Medulla oblongata (tissue), 1 donor: ENCODE data around the gene SPSB2.
A peak's percentile ranks its signal among the peaks of the same experiment; 100 is the strongest.
"Not testable (repeated sequence)": the region's sequence is repeated elsewhere in the genome, so short reads cannot be mapped to it uniquely, and the experiment has no call there.

ENCODE experiments used
- DNase-seq: peaks from one replicate; pipeline ENCODE4 v3.0.0-alpha.2; 2015; ENCODE audit errors: extremely low spot score

The SPSB2 gene

DNA sequence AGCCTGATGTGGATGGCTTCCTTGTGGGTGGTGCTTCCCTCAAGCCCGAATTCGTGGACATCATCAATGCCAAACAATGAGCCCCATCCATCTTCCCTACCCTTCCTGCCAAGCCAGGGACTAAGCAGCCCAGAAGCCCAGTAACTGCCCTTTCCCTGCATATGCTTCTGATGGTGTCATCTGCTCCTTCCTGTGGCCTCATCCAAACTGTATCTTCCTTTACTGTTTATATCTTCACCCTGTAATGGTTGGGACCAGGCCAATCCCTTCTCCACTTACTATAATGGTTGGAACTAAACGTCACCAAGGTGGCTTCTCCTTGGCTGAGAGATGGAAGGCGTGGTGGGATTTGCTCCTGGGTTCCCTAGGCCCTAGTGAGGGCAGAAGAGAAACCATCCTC, 2.8 kb downstream of the SPSB2 start:
- not testable (repeated sequence) for DNase-seq

DNA sequence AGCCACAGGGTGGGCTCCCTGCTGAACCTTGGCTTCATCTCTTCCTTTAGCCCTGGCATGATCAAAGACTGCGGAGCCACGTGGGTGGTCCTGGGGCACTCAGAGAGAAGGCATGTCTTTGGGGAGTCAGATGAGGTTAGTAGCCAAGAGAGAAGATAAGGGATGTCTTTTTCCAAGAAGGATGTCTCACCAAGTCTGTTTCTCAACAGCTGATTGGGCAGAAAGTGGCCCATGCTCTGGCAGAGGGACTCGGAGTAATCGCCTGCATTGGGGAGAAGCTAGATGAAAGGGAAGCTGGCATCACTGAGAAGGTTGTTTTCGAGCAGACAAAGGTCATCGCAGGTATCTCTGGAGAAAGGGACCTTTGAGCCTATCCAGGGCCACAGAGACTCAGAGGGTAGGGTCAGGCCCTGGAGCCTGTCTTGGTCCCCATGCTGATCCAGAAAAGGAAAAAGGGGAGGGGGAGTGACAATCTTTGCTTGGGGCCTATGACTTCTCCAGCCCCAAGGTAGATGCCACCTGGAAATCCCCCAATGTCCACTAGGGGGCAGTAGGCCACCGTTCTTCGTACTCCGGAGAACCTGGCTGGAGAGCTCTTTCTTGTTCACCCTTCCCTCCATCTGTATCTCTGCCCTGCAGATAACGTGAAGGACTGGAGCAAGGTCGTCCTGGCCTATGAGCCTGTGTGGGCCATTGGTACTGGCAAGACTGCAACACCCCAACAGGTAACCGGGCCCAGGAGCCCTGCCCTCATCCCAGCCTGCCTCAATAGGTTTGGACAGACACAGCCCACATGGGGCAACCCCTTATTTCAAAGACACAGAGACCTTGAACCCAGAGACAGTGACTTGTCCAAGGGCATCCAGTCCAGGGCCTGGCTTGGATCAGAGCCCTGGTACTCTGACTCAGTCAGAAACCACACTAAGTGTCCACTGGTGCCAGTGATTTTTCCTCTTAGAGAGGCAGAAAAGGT, 3.8 kb downstream of the SPSB2 start:
- DNase-seq: peak; percentile 91

DNA sequence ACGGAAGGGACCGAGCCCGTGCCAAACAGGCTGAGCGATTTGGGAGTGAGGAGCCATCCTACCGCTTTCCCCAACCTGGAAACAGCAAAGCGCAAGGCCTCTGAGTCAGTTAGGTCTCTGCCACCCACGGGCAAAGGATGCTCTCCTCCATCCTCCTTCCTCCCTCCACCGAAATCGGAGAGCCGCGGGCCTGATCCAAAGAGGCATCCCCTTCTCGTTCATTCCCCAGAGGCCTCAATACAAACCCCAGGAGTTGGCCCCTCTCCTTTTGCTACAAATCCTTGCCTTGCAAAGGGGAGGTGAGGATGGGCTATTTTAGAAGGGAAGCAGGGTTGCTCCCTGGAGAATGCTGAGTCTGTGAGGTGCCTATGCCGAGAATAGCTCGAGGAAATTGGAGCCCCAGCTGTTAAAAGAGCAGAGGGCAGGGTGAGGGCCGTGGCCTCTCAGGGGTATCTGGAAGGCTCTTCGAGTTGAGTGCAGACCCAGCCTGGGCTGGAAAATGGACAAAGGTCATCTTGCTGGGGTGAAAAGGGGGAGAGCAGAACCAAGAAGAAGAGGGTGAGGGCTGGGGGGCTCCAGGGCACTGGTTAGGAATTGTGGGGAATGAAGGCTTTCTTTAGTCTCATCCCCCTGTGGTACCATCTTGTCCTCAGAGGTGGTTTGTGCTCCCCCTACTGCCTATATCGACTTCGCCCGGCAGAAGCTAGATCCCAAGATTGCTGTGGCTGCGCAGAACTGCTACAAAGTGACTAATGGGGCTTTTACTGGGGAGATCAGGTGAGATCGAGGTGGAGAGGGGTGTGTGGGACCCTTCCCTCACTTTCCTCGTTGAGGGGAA, 4.7 kb downstream of the SPSB2 start:
- DNase-seq: no peak

- peak; percentile 84 for DNase-seq
Measured at GRCh38 chr12:6867413-6868210, 5.5 kb downstream of the SPSB2 start, which contains the start of gene TPI1. Gene TPI1, plus strand, starts transcription at chr12:6867531. Its CDS starts 36 bp downstream, at chr12:6867567.

DNA sequence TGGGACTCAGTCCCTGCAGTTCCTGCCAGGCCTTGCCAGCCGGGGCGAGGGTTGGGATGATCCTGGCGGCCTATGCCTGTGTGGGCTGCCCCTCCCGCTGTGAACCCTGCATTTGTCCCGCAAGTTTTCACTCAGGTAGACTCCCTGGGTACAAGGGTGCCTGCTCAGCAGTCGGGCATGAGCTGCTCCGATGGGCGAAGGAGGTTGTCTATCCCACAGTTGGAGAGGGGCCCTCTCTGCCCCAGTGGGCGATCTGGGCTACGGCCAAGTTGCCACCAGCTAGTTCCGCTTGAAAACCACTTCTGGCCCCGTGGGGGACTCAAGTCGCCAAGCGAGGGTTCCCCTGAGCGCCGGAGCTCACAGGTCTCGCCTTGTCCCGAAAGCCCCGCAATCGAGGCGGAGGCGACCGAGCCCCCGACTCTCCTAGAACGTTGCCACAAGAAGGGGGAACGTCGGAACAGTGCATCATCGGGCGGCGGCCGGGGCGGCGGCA, 6.1 kb downstream of the SPSB2 start:
- peak; percentile 54 for DNase-seq

GRCh38 chr12:6866163-6866919, 6.8 kb downstream of the SPSB2 start:
- DNase-seq: no peak

DNA sequence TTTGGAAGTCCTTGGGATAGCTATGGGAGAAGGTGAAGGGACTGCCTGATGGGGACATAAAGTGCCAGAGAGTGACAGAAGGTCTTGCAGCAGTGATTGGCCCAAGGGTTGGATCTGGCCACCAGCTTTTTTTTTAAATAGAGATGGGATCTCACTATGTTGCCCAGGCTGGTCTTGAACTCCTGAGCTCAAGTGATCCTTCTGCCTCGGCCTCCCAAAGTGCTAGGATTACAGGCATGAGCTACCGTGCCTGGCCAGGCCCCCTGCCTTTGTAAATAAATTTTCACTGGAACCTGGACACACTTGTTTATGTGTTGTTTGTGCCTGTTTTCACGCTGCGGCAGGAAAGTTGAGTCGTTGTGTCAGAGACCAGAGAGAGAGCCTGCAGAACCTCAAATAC, 7.8 kb downstream of the SPSB2 start:
- not testable (repeated sequence) for DNase-seq

- DNase-seq: no peak
Measured at GRCh38 chr12:6863586-6864321, 9.3 kb downstream of the SPSB2 start.

DNA sequence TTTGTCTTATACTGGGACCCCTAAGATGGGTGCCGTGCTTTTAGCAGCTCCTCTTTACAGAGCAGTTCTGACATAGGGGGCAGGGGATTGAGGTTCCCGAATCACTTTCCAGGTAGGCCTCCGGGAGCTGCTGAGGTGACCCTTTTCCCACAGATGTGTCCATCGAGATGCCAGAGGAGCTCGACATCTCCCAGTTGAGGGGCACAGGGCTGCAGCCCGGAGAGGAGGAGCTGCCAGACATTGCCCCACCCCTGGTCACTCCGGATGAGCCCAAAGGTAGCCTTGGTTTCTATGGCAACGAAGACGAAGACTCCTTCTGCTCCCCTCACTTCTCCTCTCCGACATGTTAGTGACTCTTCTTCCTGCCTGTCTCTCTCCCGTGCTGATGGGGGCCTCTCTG, 10.1 kb downstream of the SPSB2 start:
- no peak for DNase-seq

- no peak for DNase-seq
Measured at GRCh38 chr12:6861391-6861790, 11.7 kb downstream of the SPSB2 start.

DNA sequence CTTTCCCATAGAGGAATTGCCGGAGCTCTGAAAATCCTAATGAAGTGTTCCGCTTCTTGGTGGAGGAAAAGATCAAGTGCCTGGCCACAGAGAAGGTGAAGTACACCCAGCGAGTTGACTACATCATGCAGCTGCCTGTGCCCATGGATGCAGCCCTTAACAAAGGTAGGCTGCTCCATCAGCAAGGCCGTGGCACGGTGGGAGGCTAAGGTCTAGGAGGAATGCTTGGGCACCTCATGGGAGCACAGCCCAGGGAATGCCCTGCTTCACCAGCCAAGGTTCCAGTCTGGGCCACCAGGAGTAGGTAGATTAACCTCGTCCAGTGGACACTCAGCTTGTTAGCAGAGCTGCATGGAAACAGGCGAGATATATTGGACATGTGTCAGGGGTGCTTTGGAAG, 12.2 kb downstream of the SPSB2 start:
- no peak for DNase-seq

DNA sequence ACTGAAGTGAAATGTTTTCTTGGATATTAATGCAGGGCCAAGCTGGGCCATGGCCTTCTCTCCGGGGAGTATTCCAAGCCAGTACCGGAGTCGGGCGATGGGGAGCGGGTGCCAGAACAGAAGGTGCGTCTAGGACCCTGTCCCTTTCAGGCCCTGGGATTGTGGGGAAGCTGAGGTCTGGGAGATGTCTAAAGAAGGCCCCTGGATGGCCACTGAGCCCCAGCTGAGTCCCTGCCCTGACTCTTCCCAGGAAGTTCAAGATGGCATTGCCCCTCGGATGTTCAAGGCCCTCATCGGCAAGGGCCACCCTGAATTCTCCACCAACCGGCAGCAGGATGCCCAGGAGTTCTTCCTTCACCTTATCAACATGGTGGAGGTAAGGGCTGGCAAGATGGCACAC, 13.0 kb downstream of the SPSB2 start:
- DNase-seq: no peak

DNA sequence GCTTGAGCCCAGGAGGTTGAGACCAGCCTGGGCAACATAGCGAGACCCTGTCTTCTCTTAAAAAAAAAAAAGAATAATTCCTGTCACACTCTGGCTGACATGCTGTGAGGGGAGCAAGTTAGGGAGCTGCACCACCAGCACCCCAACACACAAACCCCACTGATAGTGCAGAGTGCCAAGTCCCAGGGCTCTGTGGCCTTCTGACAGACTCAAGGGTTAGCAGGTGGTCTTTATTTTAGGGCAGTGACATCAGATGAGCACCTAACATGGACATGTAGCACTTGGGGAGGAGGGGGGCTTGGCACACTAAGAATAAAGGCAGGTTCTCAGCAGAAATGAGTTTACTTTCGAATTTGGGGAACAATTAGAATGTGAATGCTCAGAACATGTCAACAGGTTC, 14.3 kb downstream of the SPSB2 start:
- DNase-seq: no peak

DNA sequence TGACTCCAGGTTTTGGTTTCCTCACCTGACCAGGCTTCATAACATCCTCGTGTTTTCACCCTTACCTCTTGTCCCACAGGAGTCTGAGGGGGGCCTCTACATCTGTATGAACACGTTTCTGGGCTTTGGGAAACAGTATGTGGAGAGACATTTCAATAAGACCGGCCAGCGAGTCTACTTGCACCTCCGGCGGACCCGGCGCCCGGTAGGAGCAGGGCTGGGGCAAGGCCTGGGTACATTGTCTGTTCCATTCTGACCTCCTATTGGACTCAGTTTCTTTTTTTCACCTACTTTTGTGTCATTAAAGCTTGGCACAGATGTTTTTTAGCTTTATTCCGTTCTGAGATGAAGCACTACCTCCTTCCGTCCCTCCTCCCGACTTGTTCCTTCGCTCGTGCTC, 17.8 kb downstream of the SPSB2 start:
- DNase-seq: no peak

DNA sequence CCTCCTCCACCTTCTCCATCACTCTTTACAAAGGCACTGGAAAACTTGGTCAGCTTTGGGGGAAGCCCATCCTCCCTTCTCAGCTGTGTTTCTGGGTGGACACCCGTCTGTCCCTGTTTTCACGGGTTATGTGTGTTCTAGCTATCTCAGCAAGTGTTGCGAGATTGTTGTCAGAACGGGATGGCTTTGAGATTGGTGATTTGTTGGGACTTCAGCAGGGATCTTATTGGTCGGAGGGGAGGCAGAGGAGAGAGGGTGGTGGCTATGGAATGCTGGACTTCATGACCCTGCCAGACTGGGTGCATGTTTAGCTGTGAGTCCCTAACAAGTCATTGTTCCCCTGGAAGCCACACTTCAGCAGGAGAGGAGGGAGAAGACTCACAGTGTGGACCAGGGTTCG, 19.1 kb downstream of the SPSB2 start:
- DNase-seq: no peak

DNA sequence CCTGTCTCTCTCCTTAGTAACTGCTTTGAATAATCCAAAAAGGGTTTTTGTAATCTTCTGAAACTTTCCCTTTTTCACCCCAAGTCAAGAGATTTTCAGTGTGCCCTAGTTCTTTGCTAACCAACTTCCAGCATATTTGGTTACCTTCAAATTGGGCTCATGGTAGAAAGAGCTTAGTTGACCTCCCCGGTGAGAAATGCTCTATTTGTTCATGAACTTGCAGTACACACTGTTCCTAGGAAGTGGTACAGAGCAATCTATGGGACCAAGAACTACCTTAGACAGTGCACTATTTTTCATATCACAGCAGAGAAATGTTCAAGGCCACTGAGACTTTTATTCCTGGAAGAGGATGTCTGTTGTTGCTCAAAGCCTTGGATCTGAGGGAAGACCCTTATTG, 19.5 kb downstream of the SPSB2 start:
- DNase-seq: no peak

DNA sequence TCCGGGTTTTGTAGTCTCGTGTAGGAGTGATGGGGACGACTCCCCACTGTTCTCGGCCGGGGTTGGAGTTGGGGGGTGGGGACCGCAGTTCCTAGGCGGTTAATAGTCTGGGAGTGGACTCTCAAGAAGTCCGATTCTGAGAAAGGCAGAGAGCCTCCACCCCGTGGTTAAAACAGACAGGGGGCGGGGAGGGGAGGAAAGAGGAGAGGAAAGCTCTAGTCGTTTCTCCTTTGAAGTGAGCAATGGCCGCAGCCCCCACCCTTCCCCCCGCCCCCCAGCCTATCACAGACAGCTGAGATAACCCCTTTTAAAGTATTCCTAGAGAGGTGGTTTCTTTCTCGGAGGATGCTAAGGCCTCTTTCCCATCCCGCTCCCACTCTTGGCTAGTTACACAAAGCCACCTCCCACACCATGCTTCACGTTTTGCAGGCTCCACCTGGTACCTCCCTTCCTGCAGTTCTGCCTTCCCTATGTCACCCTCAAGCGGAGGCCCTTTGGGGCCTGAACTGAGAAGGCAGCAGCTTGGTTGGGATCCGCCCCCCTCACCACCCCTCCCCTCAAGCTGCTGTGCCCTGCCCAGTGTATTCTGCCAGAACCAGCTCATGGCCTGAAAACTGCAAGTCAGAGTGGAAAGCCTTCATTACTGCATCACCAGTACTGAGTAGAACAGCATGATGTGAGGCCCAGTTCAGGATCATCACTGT, 20.3 kb downstream of the SPSB2 start:
- peak; percentile 67 for DNase-seq

DNA sequence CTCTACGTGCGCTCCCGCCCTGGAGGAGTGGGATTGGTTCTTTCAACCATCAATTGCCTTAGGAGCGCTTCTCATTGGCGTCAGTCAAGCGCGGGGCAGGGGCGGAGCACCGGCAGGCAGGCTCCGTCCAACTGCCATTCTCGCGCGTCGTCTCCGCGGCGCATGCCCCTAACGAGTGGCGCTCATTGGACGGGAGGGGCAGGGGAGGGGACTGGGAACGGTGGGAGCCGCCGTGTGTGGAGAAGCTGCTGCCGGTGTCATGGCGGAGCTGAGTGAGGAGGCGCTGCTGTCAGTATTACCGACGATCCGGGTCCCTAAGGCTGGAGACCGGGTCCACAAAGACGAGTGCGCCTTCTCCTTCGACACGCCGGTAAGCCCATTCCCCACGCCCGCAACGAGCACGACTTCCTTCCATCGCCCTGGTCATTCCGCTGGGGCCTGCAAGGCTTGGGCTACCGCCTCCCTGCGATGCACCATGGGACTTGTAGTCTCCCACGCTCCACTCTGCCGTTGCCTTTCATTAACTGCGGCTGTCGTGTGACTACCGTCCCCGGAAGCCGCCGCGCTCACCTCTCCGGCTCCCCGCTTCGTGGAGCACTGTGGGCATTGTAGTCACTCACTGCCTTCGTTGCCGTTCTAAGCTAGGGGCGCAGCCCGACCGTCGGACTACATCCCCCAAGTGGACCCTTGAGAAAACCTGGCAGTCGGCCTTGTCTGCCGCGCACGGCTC, 21.0 kb downstream of the SPSB2 start, which contains the start of gene USP5:
Gene USP5, plus strand, starts transcription at position 230 of the 730 bp plus-strand sequence. Its CDS starts 30 bp downstream, at position 260.
- peak; percentile 100 for DNase-seq
